ENCODE data around the gene PDE3B. TPM values are rescaled to one million over a fixed set of nuclear protein-coding genes. Genes with fewer than 3 reads are reported as not detected.
A peak's percentile ranks its signal among the peaks of the same experiment; 100 is the strongest.

The PDE3B gene
- total RNA-seq, 1 donor from 2014 or later, result 5.1 TPM

GRCh38 chr11:14642873-14643696 is 519 bp upstream of the PDE3B start:
- no peaks in the 10 kb centered on the region for H3K36me3 ChIP-seq
- H3K4me1 ChIP-seq, result peaks cover 7 to 8% of the 10 kb centered on the region in 2 donors
- peak overlapping the region; percentile 77 to 83 for H3K4me3 ChIP-seq
- intact Hi-C loops (cut with DNase I), result loop anchor here (5.0 kb wide), 3 partner anchors 121 to 264 kb away; partner anchors contain the start of genes CYP2R1 and PSMA1
- H3K27ac ChIP-seq, result peak overlapping the region; percentile 84 to 87
- TF ChIP-seq, protein P1, sequence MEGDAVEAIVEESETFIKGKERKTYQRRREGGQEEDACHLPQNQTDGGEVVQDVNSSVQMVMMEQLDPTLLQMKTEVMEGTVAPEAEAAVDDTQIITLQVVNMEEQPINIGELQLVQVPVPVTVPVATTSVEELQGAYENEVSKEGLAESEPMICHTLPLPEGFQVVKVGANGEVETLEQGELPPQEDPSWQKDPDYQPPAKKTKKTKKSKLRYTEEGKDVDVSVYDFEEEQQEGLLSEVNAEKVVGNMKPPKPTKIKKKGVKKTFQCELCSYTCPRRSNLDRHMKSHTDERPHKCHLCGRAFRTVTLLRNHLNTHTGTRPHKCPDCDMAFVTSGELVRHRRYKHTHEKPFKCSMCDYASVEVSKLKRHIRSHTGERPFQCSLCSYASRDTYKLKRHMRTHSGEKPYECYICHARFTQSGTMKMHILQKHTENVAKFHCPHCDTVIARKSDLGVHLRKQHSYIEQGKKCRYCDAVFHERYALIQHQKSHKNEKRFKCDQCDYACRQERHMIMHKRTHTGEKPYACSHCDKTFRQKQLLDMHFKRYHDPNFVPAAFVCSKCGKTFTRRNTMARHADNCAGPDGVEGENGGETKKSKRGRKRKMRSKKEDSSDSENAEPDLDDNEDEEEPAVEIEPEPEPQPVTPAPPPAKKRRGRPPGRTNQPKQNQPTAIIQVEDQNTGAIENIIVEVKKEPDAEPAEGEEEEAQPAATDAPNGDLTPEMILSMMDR (IDR thresholded peaks at IDR 0.05), result no peak
- H3K9me3 ChIP-seq, result no peaks in the 10 kb centered on the region
- DNase-seq (ENCODE audit: low spot score in 2 of 2), result no peak
- no peaks in the 10 kb centered on the region for H3K27me3 ChIP-seq

DNA sequence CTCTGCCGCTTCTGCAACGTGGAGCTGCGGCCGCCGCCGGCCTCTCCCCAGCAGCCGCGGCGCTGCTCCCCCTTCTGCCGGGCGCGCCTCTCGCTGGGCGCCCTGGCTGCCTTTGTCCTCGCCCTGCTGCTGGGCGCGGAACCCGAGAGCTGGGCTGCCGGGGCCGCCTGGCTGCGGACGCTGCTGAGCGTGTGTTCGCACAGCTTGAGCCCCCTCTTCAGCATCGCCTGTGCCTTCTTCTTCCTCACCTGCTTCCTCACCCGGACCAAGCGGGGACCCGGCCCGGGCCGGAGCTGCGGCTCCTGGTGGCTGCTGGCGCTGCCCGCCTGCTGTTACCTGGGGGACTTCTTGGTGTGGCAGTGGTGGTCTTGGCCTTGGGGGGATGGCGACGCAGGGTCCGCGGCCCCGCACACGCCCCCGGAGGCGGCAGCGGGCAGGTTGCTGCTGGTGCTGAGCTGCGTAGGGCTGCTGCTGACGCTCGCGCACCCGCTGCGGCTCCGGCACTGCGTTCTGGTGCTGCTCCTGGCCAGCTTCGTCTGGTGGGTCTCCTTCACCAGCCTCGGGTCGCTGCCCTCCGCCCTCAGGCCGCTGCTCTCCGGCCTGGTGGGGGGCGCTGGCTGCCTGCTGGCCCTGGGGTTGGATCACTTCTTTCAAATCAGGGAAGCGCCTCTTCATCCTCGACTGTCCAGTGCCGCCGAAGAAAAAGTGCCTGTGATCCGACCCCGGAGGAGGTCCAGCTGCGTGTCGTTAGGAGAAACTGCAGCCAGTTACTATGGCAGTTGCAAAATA is 816 bp downstream of the PDE3B start:
- Histone ChIP-seq H3K27me3 (no peaks in the 10 kb centered on the region), H3K9me3 (no peaks in the 10 kb centered on the region), H3K27ac (peak overlapping the region; percentile 84 to 87), H3K4me1 (peaks cover 7 to 8% of the 10 kb centered on the region in 2 donors), H3K36me3 (no peaks in the 10 kb centered on the region), H3K4me3 (peak overlapping the region; percentile 77 to 83)
- TF ChIP-seq, protein P1 (IDR thresholded peaks at IDR 0.05), result peak in 1 of 3 experiments; percentile 2
- intact Hi-C loops (cut with DNase I), result loop anchor here (1.0 to 5.0 kb wide), 5 partner anchors 62 to 263 kb away; partner anchors contain the start of genes CYP2R1 and PSMA1
- peak in 1 of 2 donors; percentile 67 for DNase-seq (ENCODE audit: low spot score in 2 of 2)

DNA sequence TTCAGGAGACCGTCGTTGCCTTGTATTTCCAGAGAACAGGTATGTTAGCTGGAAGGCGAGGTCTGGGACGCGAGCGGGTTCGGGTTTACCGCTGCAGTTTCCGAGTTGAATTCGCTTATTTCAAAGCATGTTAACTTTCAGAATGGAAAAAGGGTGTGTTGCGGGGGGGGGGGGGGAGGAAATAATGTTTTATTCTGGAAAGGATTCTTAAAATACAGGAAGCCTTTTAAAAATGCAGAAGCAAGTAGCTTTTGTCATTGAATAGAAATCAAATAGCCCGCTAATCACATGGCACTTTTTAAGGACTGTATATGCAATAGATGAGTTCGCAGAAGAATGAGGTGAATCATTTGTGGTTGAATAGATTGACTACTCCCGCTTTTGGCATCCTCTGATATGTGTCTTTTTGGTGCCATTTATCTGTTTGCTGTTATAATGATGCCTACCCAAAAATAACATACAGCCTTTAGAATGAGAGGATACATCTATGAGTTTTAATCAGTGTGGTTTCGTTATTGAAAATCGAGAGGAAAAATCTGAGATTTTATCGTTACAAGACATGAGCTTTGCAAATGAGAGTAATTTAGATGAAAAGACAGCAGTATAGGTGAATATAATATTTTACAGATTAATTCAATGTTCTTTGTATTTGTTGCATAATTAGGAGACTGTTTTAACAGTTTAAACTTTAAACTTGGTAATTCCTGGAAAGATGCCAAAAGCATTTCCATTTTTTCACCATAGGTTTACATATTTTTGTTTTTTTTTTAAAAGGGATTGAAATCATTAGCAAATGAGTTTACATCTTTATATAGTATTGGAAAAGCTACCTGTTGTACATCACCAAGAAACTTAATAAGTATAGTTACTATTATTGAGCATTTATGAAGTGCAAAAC is 1.7 kb downstream of the PDE3B start:
- TF ChIP-seq, protein P1 (IDR thresholded peaks at IDR 0.05), result no peak
- H3K4me1 ChIP-seq, result peaks cover 7 to 8% of the 10 kb centered on the region in 2 donors

DNA sequence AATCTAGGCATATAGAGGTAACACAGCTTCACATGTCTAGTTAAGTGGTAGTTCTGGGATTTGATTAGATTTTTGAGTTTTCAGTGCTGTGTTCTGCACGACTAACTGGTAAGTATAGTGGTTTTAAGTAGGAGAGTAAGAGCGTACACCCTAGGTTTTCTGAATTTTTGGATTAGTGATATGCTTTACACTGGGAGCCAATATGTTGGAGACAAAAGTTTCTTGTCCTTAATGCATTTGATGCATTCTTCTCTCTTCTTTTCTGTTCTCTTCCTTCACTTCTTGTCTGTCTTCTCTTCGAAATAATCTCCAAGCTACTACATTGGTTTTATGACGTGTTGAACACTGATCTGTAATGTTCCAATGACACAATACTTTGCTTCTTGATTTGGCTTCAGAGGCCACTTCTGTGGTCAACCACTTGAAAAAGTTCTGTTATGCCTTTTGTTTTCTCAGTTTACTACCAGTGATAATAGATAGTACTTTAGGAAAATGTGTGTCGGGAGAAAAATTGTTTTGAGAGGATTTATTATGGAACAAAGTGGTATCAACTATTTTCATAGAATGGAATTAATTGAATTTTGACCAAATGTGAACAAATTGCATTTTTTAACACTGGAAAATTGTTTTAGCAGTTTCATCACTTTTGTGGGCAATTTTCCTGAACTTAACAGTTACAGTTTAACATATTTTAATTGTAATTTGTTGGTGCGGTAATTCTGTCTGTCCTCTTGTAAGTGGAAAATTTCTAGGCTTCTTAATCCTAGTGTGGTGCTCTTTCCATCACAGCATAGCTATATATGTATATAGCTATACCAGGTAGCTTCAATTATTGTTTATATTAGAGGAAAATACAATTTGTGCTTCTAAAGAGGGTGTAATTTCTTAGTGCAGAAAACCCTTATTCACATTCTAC is 2.6 kb downstream of the PDE3B start:
- Histone ChIP-seq H3K36me3 (no peaks in the 10 kb centered on the region), H3K27me3 (no peaks in the 10 kb centered on the region), H3K4me1 (peaks cover 7 to 8% of the 10 kb centered on the region in 2 donors), H3K9me3 (no peaks in the 10 kb centered on the region), H3K4me3 (peak overlapping the region in 1 of 2 donors; percentile 77), H3K27ac (peak overlapping the region in 1 of 2 donors; percentile 0)
- no peak for DNase-seq (ENCODE audit: low spot score in 2 of 2)
- intact Hi-C loops (cut with DNase I), result loop anchor here (2.0 kb wide), 1 partner anchor 63 kb away; no protein-coding TSS in a partner anchor
- TF ChIP-seq, protein P1 (IDR thresholded peaks at IDR 0.05), result no peak

More for the DNA sequence above, 1.7 kb downstream of the PDE3B start:
- no peak for DNase-seq (ENCODE audit: low spot score in 2 of 2)
- Histone ChIP-seq H3K36me3 (no peaks in the 10 kb centered on the region), H3K4me3 (peak overlapping the region; percentile 77 to 83), H3K9me3 (no peaks in the 10 kb centered on the region), H3K27me3 (no peaks in the 10 kb centered on the region), H3K27ac (peak overlapping the region in 1 of 2 donors; percentile 87)
- intact Hi-C loops (cut with DNase I), result loop anchor here (2.0 kb wide), 1 partner anchor 62 kb away; no protein-coding TSS in a partner anchor
